D721Med (cell line): Measurements from ENCODE around the gene CAPRIN1.

ENCODE experiments used
- DNase-seq: peaks from one replicate; pipeline ENCODE4 v3.0.0; 2011; ENCODE audit warnings: low spot score; ENCODE audit not compliant: insufficient read length
- FAIRE-seq: peaks from 2 replicates; lab custom pipeline; 2011; peaks lifted over from hg19 to GRCh38; lab: Jason Lieb, UNC
- TF ChIP-seq, protein P1 (sequence below): IDR thresholded peaks from 2 replicates; pipeline ENCODE4 v1.5.1; 2012; ENCODE audit warnings: mild to moderate bottlenecking, control low read depth; ENCODE audit not compliant: insufficient read depth; ENCODE audit errors: missing control alignments

CAPRIN1 gene

DNA sequence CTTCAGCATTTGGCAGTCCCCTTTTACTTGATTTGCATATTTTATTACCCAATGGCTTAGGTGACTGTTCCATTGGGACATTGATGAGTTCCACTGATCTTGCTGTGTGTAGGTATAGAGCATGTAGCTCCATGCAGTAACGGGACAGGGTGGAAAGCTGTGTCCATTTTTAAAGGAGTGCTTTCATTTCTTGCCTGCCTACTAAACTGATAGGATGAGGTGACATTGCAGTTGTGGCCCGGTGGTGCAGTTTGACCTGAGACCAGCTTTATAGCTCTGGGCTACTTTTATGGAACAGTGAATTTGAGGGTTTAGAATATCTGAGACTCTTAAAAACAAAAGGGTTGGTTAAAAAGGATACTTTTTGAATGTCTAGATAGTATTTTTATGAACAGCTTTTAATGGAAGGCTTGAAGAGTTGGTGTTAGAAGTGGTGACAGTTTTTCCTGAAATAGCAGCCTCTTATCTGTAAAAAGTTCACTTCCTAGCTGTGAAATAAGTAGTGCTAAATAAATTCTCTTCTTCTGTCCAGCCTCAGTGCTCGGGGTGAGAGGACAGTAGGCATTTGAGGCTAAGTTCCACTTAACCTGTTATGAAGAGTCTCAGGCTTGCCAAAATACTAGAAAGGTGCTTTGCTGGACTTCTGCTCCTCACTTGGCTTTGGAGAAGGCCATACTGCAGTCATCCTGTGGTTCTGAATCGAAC, 80.9 kb downstream of the CAPRIN1 start:
- DNase-seq (no peak), FAIRE-seq (no peak)
- TF ChIP-seq, protein P1, sequence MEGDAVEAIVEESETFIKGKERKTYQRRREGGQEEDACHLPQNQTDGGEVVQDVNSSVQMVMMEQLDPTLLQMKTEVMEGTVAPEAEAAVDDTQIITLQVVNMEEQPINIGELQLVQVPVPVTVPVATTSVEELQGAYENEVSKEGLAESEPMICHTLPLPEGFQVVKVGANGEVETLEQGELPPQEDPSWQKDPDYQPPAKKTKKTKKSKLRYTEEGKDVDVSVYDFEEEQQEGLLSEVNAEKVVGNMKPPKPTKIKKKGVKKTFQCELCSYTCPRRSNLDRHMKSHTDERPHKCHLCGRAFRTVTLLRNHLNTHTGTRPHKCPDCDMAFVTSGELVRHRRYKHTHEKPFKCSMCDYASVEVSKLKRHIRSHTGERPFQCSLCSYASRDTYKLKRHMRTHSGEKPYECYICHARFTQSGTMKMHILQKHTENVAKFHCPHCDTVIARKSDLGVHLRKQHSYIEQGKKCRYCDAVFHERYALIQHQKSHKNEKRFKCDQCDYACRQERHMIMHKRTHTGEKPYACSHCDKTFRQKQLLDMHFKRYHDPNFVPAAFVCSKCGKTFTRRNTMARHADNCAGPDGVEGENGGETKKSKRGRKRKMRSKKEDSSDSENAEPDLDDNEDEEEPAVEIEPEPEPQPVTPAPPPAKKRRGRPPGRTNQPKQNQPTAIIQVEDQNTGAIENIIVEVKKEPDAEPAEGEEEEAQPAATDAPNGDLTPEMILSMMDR = no peak

DNA sequence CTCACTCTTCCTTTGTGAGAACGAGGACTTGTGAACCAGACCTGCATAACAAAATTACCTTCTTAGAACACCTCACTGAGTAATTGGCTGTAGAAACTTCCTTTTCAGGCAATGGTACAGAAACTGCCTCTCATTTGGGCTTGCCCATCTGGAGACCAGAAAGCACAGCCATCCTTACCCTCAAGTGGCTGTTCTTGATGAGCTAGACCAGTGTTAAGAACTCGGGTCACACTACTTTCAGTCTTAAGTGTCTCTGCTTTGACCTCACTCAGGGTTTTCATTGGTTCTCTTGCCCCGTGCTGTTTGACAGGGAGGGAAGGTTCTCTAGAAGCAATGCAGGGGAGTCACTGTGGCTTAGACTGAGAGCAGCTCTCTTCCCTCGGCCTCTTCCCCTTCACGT, 83.2 kb downstream of the CAPRIN1 start:
- FAIRE-seq (no peak), DNase-seq (no peak)
- TF ChIP-seq, protein P1 = no peak

DNA sequence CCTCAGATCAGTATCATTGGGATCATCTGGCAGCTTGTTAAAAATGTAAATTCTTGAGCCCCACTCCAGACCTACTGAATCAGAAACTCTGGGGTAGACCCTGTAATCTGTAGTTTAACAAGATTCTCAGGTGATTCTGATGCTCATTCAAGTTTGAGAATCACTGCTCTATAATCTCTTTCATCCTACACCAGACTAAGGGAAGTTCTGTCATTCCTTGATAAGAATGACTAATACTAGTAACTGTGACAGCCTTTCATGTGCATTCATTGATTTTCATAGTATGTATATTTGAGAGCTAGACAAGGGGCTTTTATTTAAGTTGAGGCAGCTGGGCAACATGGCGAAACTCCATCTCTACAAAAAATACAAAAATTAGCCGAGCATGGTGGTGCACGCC, 83.9 kb downstream of the CAPRIN1 start:
- TF ChIP-seq, protein P1 = no peak
- DNase-seq (no peak), FAIRE-seq (no peak)

DNA sequence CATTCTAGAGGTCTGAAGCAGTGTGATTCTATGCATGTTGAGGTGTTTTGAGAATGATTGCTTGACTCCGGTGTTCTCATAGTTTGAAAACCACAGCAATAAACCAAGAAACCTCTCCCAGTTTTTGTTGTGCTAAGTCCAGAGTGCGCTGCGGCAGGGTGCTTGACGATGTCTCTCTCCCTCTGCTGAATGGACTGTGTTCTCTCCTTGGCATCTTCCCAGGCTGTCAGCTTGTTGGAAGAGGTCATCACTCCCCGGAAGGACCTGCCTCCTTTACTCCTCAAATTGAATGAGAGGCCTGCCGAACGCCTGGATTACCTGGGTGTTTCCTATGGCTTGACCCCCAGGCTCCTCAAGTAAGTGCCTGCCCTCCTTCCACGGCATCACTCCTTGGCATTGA, 84.9 kb downstream of the CAPRIN1 start:
- DNase-seq (no peak), FAIRE-seq (no peak)
- TF ChIP-seq, protein P1 = no peak

DNA sequence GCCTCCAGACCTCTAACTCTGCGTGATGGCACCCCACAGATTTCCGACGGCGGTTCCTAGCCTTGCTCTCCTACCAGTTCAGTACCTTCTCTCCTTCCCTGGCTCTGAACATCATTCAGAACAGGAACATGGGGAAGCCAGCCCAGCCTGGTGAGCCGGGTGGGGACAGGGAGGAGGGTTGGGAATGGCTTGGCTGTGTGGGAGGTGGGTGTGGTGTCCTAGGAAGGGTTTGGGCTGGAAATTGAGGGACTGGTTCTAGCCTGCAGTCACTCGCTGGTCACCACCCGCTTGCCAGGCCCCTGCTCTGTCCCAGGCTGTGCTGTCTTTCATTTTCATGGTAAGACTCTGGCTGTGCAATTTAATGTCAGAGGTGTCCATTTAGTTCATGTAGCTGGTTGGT, 87.8 kb downstream of the CAPRIN1 start:
- FAIRE-seq (no peak), DNase-seq (no peak)
- TF ChIP-seq, protein P1 = no peak

DNA sequence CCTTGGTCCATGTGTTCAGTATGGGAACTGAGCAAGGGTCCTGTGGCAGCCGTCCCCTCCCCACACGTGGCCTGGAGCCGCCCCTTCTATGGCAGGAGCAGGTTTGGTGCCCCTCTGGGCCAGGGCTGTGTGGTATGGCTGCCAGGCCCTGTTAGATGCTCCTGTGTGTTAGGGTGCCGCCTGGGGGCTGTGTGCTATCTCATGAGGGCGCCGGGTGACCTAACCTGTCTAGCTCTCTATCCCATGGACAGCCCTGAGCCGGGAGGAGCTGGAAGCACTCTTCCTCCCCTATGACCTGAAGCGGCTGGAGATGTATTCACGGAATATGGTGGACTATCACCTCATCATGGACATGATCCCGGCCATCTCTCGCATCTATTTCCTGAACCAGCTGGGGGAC, 88.6 kb downstream of the CAPRIN1 start:
- no peak for DNase-seq
- TF ChIP-seq, protein P1 = no peak
- FAIRE-seq = no peak

DNA sequence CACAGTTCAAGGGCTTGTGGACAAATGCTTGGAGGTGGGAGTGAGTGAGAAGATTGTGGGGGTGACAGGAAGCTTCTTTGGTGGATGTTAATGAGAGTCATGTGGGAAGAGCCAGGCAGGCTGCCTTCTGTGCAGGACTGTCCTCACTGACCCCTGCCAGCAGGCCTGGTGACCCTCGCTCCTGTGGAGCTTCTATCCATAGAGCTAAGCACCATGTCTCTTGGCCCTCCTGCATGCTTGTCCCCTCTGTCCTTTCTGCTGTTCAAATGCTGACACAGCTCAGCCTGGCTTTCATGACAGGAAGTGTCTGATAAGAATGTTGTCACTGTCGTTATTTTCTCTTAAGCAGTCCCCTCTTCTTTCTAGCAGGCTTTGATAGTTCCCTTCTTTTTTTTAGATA, 91.5 kb downstream of the CAPRIN1 start:
- FAIRE-seq = no peak
- DNase-seq = no peak
- TF ChIP-seq, protein P1 = no peak
